GM23338 (cell line): ENCODE data around the gene MET. TPM values are rescaled to one million over a fixed set of nuclear protein-coding genes. Genes with fewer than 3 reads are reported as not detected.

Experiments used
- ATAC-seq: fragments of 200-7000 bp; cut with Tn5 transposase; 3 replicates; pipeline ENCODE4 v1.9.1; 2020
- DNase-seq: peaks from one replicate; pipeline ENCODE4 v3.0.0-alpha.2; 2015; ENCODE audit warnings: low spot score
- H2AFZ ChIP-seq: fragments of 200-600 bp; sonication (generic); 2 replicates; pipeline ENCODE4 v1.8.0; 2016; ENCODE audit warnings: antibody characterized with exemption, mild to moderate bottlenecking, moderate library complexity
- H3F3A ChIP-seq: fragments of 200-600 bp; sonication (generic); replicated peaks from 2 replicates; pipeline ENCODE4 v1.8.0; 2017; ENCODE audit warnings: antibody characterized with exemption, mixed run types, low read depth
- H3K27ac ChIP-seq: fragments of 200-600 bp; sonication (generic); 2 replicates; pipeline ENCODE4 v1.6.1; 2016; ENCODE audit warnings: low read depth
- H3K27me3 ChIP-seq: fragments of 200-600 bp; sonication (generic); 2 replicates; pipeline ENCODE4 v1.8.0; 2016; ENCODE audit warnings: mild to moderate bottlenecking, mixed run types, moderate library complexity; ENCODE audit not compliant: insufficient read depth
- H3K36me3 ChIP-seq: fragments of 200-600 bp; sonication (generic); 2 replicates; pipeline ENCODE4 v1.8.0; 2016; ENCODE audit warnings: mild to moderate bottlenecking; ENCODE audit not compliant: insufficient read depth
- H3K4me1 ChIP-seq: fragments of 200-600 bp; sonication (generic); 2 replicates; pipeline ENCODE4 v1.8.0; 2016; ENCODE audit warnings: mild to moderate bottlenecking, moderate library complexity; ENCODE audit not compliant: insufficient read depth
- H3K4me2 ChIP-seq: fragments of 200-600 bp; sonication (generic); 2 replicates; pipeline ENCODE4 v1.7.1; 2017; ENCODE audit warnings: mixed run types
- H3K4me3 ChIP-seq: fragments of 200-600 bp; sonication (generic); 2 replicates; pipeline ENCODE4 v1.6.1; 2016; ENCODE audit warnings: mixed run types
- H3K79me2 ChIP-seq: fragments of 200-600 bp; sonication (generic); replicated peaks from 2 replicates; pipeline ENCODE4 v1.8.0; 2017; ENCODE audit warnings: mild to moderate bottlenecking; ENCODE audit not compliant: insufficient read depth
- H3K9me2 ChIP-seq: fragments of 200-600 bp; sonication (generic); 2 replicates; pipeline ENCODE4 v1.8.0; 2017; ENCODE audit not compliant: insufficient read depth
- H4K20me1 ChIP-seq: fragments of 200-600 bp; sonication (generic); replicated peaks from 2 replicates; pipeline ENCODE4 v1.8.0; 2017; ENCODE audit warnings: mild to moderate bottlenecking; ENCODE audit not compliant: insufficient read depth
- H3K27ac Mint-ChIP-seq: 2 replicates; pipeline ENCODE4 v1.8.0; 2020; ENCODE audit warnings: inconsistent platforms, mild to moderate bottlenecking, moderate library complexity, mixed read lengths
- H3K27me3 Mint-ChIP-seq: 3 replicates; pipeline ENCODE4 v1.8.0; 2022; ENCODE audit warnings: low read depth, mild to moderate bottlenecking, moderate library complexity, mixed read lengths, inconsistent platforms; ENCODE audit not compliant: insufficient read depth, poor library complexity
- H3K36me3 Mint-ChIP-seq: 3 replicates; pipeline ENCODE4 v1.8.0; 2021; ENCODE audit warnings: low read depth, mild to moderate bottlenecking, inconsistent platforms, moderate library complexity, mixed read lengths
- H3K4me1 Mint-ChIP-seq: 3 replicates; pipeline ENCODE4 v1.8.0; 2020; ENCODE audit warnings: mild to moderate bottlenecking, inconsistent platforms, mixed read lengths
- H3K4me3 Mint-ChIP-seq: 3 replicates; pipeline ENCODE4 v1.8.0; 2021; ENCODE audit warnings: moderate library complexity, mild to moderate bottlenecking, inconsistent platforms, mixed read lengths
- H3K9me3 Mint-ChIP-seq: 3 replicates; pipeline ENCODE4 v1.8.0; 2020; ENCODE audit warnings: moderate library complexity, mild to moderate bottlenecking, inconsistent platforms, mixed read lengths
- CREB1 ChIP-seq: fragments of 250-450 bp; sonication (Bioruptor Pico); IDR thresholded peaks from 2 replicates; pipeline ENCODE4 v1.5.0; 2020; ENCODE audit warnings: low read depth, mild to moderate bottlenecking, moderate library complexity
- EZH2 ChIP-seq: fragments of 200-600 bp; sonication (generic); IDR thresholded peaks from one replicate; pipeline ENCODE4 v1.8.0; 2017; ENCODE audit warnings: antibody characterized with exemption, mild to moderate bottlenecking, low read depth; ENCODE audit not compliant: unreplicated experiment
- EZH2phosphoT487 ChIP-seq: fragments of 200-600 bp; sonication (generic); IDR thresholded peaks from one replicate; pipeline ENCODE4 v1.8.1; 2018; ENCODE audit warnings: antibody characterized with exemption; ENCODE audit not compliant: unreplicated experiment
- JUNB ChIP-seq: IDR thresholded peaks from one replicate; pipeline ENCODE4 v1.6.1; 2016; ENCODE audit warnings: antibody characterized with exemption; ENCODE audit not compliant: unreplicated experiment
- NANOG ChIP-seq: IDR thresholded peaks from 2 replicates; pipeline ENCODE4 v1.6.1; 2016; ENCODE audit warnings: antibody characterized with exemption, borderline replicate concordance
- POLR2AphosphoS5 ChIP-seq: IDR thresholded peaks from 2 replicates; pipeline ENCODE4 v1.6.1; 2016; ENCODE audit warnings: antibody characterized with exemption, low read depth
- STAT1 ChIP-seq: IDR thresholded peaks from one replicate; pipeline ENCODE4 v1.6.1; 2016; ENCODE audit warnings: antibody characterized with exemption; ENCODE audit not compliant: unreplicated experiment
- ZNF114 ChIP-seq: fragments of 250-450 bp; sonication (Bioruptor Pico); IDR thresholded peaks from 2 replicates; pipeline ENCODE4 v1.5.0; 2020; ENCODE audit warnings: mild to moderate bottlenecking, moderate library complexity
- ZNF331 ChIP-seq: fragments of 250-450 bp; sonication (Bioruptor Pico); IDR thresholded peaks from 2 replicates; pipeline ENCODE4 v1.5.0; 2020; ENCODE audit warnings: low read depth, mild to moderate bottlenecking, moderate library complexity
- polyA plus RNA-seq: library from polyadenylated mRNA; unstranded; fragments of >200 nt; fragmentation: Nextera tagmentation; extraction: Ambion mirVana; gene quantifications from 2 replicates; pipeline ENCODE4 v1.2.1, GENCODE V29; 2016
- total RNA-seq: library from RNA; depleted of rRNA; stranded (reverse); fragments of >200 nt; shearing (Covaris generic); gene quantifications from 2 replicates; pipeline ENCODE4 v1.2.3, GENCODE V29; 2014
- TF ChIP-seq, protein P1 (sequence below): IDR thresholded peaks from one replicate; pipeline ENCODE4 v1.6.1; 2018; ENCODE audit warnings: antibody characterized with exemption; ENCODE audit not compliant: unreplicated experiment
- TF ChIP-seq, protein P2 (sequence below): IDR thresholded peaks from 2 replicates; pipeline ENCODE4 v1.6.1; 2016; ENCODE audit warnings: antibody characterized with exemption
- TF ChIP-seq, protein P3 (sequence below), 2 experiments: fragments of 200-600 bp in 1 of 2; sonication (generic) in 1 of 2; conservative IDR thresholded peaks; 2 replicates each; pipeline versions ENCODE4 v1.5.1 to v1.6.1; 2016 to 2017; ENCODE audit warnings: antibody characterized with exemption in 2 of 2, low read depth in 2 of 2, mild to moderate bottlenecking in 2 of 2, moderate library complexity in 1 of 2

Gene MET
- total and polyA plus RNA-seq, 2 experiments from 2014 or later: 4.8 to 23.1 TPM

DNA sequence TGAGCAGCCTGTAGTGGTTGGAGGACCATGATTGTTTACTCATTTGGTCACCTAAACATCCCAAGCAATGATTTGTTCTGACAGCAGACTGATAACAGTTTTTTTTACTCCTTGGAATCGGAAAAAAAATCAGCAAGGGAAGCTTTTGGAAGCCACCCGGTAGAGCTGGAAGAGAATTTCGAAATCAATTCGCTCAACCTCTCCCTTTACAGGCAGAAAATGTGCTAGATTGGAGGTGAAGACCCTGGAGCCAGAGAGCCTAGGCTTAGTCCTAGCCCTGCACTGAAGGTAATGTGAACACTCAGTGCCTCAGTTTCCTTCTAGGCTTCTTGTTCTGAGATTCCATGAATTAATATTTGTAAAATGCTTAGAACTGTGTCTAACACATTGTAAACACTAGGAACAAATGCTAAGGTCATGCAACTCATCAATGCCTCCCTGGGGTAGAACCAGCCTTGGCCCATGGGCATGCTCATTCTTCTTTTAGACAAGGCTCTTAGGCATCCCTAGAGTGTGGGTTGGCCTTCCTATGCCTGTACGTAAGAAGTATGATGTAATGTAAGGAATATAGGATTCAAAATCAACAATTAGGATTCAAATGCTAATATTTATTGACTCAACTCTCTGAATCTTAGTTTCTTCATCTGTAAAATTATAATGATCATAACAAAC lies 52.7 kb downstream of the MET start:
- no peaks in the 10 kb centered on the region for H3K36me3 ChIP-seq
- Mint-ChIP-seq H3K9me3 (no peaks in the 10 kb centered on the region; the same call in 2 of the 3 replicates), H3K27ac (no peak overlapping the region), H3K27me3 (peaks cover 6% of the 10 kb centered on the region), H3K4me3 (no peak overlapping the region), H3K4me1 (peaks cover 13% of the 10 kb centered on the region; the same call in 2 of the 3 replicates), H3K36me3 (no peaks in the 10 kb centered on the region)
- DNase-seq (no peak), ATAC-seq (no peak)
- TF ChIP-seq, protein P1, sequence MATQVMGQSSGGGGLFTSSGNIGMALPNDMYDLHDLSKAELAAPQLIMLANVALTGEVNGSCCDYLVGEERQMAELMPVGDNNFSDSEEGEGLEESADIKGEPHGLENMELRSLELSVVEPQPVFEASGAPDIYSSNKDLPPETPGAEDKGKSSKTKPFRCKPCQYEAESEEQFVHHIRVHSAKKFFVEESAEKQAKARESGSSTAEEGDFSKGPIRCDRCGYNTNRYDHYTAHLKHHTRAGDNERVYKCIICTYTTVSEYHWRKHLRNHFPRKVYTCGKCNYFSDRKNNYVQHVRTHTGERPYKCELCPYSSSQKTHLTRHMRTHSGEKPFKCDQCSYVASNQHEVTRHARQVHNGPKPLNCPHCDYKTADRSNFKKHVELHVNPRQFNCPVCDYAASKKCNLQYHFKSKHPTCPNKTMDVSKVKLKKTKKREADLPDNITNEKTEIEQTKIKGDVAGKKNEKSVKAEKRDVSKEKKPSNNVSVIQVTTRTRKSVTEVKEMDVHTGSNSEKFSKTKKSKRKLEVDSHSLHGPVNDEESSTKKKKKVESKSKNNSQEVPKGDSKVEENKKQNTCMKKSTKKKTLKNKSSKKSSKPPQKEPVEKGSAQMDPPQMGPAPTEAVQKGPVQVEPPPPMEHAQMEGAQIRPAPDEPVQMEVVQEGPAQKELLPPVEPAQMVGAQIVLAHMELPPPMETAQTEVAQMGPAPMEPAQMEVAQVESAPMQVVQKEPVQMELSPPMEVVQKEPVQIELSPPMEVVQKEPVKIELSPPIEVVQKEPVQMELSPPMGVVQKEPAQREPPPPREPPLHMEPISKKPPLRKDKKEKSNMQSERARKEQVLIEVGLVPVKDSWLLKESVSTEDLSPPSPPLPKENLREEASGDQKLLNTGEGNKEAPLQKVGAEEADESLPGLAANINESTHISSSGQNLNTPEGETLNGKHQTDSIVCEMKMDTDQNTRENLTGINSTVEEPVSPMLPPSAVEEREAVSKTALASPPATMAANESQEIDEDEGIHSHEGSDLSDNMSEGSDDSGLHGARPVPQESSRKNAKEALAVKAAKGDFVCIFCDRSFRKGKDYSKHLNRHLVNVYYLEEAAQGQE: no peak
- TF ChIP-seq JUNB (no peak), ZNF331 (CRISPR knock-in tag) (no peak), POLR2AphosphoS5 (no peak), CREB1 (no peak), NANOG (no peak), ZNF114 (CRISPR knock-in tag) (no peak)
- H4K20me1 ChIP-seq: no peaks in the 10 kb centered on the region
- no peaks in the 10 kb centered on the region for H3K9me2 ChIP-seq
- no peak overlapping the region for H3K4me3 ChIP-seq
- 0 out of 2 replicates have a peak, but pooled peaks cover 4% of the 10 kb centered on the region for H3K4me1 ChIP-seq
- no peaks in the 10 kb centered on the region for H3F3A ChIP-seq
- no peaks in the 10 kb centered on the region for H3K27me3 ChIP-seq
- no peak overlapping the region for H3K4me2 ChIP-seq
- no peaks in the 10 kb centered on the region for H3K79me2 ChIP-seq
- peak overlapping the region; percentile 15 for H2AFZ ChIP-seq
- no peak overlapping the region for H3K27ac ChIP-seq

DNA sequence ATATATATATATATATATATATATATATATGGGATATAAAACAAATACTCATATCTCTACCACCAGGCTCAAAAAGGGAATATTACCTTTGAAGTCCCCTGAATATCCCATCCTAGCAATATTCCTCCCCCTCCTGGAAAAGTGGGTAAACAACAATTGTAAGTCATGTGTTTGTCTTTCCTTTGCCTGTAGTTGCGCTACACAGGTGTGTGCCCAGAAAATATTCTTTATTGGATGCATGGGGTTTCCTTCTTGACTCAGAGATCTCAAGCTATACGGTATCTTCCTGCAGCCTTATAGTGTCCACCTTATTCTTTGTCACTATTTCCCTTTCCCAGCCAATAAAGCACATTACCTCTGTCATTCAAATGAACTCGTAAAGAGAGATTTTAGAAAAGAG lies 54.2 kb downstream of the MET start:
- H3K4me1 Mint-ChIP-seq: peaks cover 13% of the 10 kb centered on the region; the same call in 2 of the 3 replicates
- no peak for ATAC-seq
- Histone ChIP-seq H3K27me3 (no peaks in the 10 kb centered on the region), H4K20me1 (no peaks in the 10 kb centered on the region), H3K4me2 (peak overlapping the region; percentile 34), H3K4me3 (no peak overlapping the region), H3F3A (no peaks in the 10 kb centered on the region), H3K27ac (no peak overlapping the region), H3K36me3 (no peaks in the 10 kb centered on the region), H3K79me2 (no peaks in the 10 kb centered on the region), H2AFZ (no peak overlapping the region), H3K9me2 (no peaks in the 10 kb centered on the region), H3K4me1 (0 out of 2 replicates have a peak, but pooled peaks cover 4% of the 10 kb centered on the region)
- DNase-seq: no peak
- no peaks in the 10 kb centered on the region for H3K36me3 Mint-ChIP-seq
- no peak overlapping the region for H3K4me3 Mint-ChIP-seq
- H3K27me3 Mint-ChIP-seq: peaks cover 6% of the 10 kb centered on the region
- H3K9me3 Mint-ChIP-seq: no peaks in the 10 kb centered on the region; the same call in 2 of the 3 replicates
- no peak overlapping the region; the same call in 1 of the 2 replicates for H3K27ac Mint-ChIP-seq
- TF ChIP-seq, protein P2, sequence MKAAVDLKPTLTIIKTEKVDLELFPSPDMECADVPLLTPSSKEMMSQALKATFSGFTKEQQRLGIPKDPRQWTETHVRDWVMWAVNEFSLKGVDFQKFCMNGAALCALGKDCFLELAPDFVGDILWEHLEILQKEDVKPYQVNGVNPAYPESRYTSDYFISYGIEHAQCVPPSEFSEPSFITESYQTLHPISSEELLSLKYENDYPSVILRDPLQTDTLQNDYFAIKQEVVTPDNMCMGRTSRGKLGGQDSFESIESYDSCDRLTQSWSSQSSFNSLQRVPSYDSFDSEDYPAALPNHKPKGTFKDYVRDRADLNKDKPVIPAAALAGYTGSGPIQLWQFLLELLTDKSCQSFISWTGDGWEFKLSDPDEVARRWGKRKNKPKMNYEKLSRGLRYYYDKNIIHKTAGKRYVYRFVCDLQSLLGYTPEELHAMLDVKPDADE: no peak
- TF ChIP-seq NANOG (no peak), ZNF114 (CRISPR knock-in tag) (no peak), STAT1 (no peak), POLR2AphosphoS5 (no peak), ZNF331 (CRISPR knock-in tag) (no peak), EZH2phosphoT487 (no peak), EZH2 (no peak)
- TF ChIP-seq, protein P1: no peak
- TF ChIP-seq, protein P3, sequence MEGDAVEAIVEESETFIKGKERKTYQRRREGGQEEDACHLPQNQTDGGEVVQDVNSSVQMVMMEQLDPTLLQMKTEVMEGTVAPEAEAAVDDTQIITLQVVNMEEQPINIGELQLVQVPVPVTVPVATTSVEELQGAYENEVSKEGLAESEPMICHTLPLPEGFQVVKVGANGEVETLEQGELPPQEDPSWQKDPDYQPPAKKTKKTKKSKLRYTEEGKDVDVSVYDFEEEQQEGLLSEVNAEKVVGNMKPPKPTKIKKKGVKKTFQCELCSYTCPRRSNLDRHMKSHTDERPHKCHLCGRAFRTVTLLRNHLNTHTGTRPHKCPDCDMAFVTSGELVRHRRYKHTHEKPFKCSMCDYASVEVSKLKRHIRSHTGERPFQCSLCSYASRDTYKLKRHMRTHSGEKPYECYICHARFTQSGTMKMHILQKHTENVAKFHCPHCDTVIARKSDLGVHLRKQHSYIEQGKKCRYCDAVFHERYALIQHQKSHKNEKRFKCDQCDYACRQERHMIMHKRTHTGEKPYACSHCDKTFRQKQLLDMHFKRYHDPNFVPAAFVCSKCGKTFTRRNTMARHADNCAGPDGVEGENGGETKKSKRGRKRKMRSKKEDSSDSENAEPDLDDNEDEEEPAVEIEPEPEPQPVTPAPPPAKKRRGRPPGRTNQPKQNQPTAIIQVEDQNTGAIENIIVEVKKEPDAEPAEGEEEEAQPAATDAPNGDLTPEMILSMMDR (conservative IDR thresholded peaks at IDR 0.05; ENCODE audit: low read depth in 2 of 2): no peak; a peak in 1 of 4 replicates
